Measurements from ENCODE around the gene CCNJL. TPM values are rescaled to one million over a fixed set of nuclear protein-coding genes. Genes with fewer than 3 reads are reported as not detected.

The CCNJL gene
- total RNA-seq, 4 donors from 2014 or later: under 0.01 to 5.8 (median 2.6) TPM; not detected in 1

- intact Hi-C loops (cut with DNase I; ENCODE audit: low total_unique reads): no loop called here
- DNase-seq: no peak
- H3K4me1 ChIP-seq: no peaks in the 10 kb centered on the region
- no peaks in the 10 kb centered on the region for H3K9me3 ChIP-seq
- no peak overlapping the region for H3K27ac ChIP-seq
- no peak overlapping the region for H3K4me3 ChIP-seq
- H3K36me3 ChIP-seq: no peaks in the 10 kb centered on the region
- H3K27me3 ChIP-seq: no peaks in the 10 kb centered on the region
- TF ChIP-seq, protein P1, sequence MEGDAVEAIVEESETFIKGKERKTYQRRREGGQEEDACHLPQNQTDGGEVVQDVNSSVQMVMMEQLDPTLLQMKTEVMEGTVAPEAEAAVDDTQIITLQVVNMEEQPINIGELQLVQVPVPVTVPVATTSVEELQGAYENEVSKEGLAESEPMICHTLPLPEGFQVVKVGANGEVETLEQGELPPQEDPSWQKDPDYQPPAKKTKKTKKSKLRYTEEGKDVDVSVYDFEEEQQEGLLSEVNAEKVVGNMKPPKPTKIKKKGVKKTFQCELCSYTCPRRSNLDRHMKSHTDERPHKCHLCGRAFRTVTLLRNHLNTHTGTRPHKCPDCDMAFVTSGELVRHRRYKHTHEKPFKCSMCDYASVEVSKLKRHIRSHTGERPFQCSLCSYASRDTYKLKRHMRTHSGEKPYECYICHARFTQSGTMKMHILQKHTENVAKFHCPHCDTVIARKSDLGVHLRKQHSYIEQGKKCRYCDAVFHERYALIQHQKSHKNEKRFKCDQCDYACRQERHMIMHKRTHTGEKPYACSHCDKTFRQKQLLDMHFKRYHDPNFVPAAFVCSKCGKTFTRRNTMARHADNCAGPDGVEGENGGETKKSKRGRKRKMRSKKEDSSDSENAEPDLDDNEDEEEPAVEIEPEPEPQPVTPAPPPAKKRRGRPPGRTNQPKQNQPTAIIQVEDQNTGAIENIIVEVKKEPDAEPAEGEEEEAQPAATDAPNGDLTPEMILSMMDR (IDR thresholded peaks at IDR 0.05): no peak
- TF ChIP-seq POLR2A (IDR thresholded peaks at IDR 0.05): no peak
Measured at GRCh38 chr5:160324886-160325285, 12.5 kb upstream of the CCNJL start.

- Histone ChIP-seq H3K27me3 (no peaks in the 10 kb centered on the region), H3K4me1 (no peaks in the 10 kb centered on the region), H3K4me3 (no peak overlapping the region), H3K36me3 (no peaks in the 10 kb centered on the region), H3K27ac (no peak overlapping the region), H3K9me3 (no peaks in the 10 kb centered on the region)
- TF ChIP-seq POLR2A (IDR thresholded peaks at IDR 0.05): no peak
- TF ChIP-seq, protein P1 (IDR thresholded peaks at IDR 0.05): no peak
- DNase-seq: no peak
- intact Hi-C loops (cut with DNase I; ENCODE audit: low total_unique reads): no loop called here
Measured at GRCh38 chr5:160318409-160318808, 6.0 kb upstream of the CCNJL start.

- intact Hi-C loops (cut with DNase I; ENCODE audit: low total_unique reads): no loop called here
- no peaks in the 10 kb centered on the region for H3K4me1 ChIP-seq
- no peak overlapping the region for H3K27ac ChIP-seq
- no peak for DNase-seq
- no peaks in the 10 kb centered on the region for H3K27me3 ChIP-seq
- TF ChIP-seq POLR2A (IDR thresholded peaks at IDR 0.05): no peak
- TF ChIP-seq, protein P1 (IDR thresholded peaks at IDR 0.05): no peak
- H3K4me3 ChIP-seq: no peak overlapping the region
- no peaks in the 10 kb centered on the region for H3K36me3 ChIP-seq
- no peaks in the 10 kb centered on the region for H3K9me3 ChIP-seq
Measured at GRCh38 chr5:160317434-160317833, 5.1 kb upstream of the CCNJL start.

DNA sequence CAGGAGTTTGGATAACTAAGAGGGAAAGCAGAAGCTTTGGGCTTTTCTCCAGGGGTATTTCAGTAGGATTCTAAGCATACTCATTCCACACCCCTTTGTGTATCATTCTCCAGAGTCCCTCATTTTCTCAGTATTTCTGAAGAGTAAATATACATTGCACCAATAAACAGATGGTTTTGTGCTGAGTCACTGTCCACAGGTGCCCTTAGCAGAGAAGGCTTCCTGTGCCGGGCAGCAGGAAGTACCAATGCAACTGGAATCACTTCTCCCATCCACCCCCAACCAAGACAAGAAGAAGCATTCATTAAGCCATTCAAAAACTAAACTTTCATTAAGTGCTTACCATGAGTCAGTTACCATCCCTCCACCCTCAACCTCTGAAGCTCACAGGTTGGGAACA lies 3.6 kb upstream of the CCNJL start:
- no peak for DNase-seq
- Histone ChIP-seq H3K9me3 (no peaks in the 10 kb centered on the region), H3K27me3 (no peaks in the 10 kb centered on the region), H3K4me1 (no peaks in the 10 kb centered on the region), H3K36me3 (no peaks in the 10 kb centered on the region), H3K4me3 (no peak overlapping the region), H3K27ac (no peak overlapping the region)
- no peak for TF ChIP-seq POLR2A (IDR thresholded peaks at IDR 0.05)
- TF ChIP-seq, protein P1 (IDR thresholded peaks at IDR 0.05): no peak
- intact Hi-C loops (cut with DNase I; ENCODE audit: low total_unique reads): no loop called here

DNA sequence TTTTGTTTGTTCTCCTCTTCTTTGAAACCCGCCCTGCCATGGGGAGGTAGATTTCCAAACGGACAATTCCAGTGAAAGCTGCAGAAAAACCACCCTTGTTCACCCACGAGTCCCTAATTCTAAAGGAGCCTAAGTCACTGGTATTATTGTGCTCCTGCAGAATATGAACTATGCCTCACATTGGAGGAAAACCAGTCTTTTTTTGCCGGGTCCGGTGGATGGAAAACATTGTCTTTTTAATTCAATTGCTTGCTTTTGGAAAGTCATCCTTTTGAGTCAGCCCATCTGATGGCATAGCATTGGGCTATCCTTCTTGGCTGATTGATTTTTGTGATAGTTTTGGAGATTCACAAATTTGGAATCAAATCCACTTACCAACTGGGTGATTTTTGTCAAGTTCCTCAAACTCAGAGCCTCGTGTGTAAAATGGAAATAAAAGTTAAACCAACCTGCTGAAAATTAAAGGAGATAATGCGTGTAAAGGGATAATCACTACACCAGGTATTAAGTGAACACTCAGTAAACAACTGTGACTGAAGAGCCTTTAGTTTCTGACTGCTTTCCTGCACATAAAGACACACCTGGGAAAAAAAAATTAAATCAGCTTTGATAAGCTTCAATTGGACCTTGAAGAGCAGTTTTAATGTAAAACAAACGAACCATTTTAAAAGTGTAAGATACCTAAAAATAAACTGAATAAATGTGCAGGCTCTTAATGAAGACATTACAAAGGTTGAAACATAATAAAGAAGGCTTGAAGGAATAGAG lies 780 bp upstream of the CCNJL start:
- Histone ChIP-seq H3K27me3 (no peaks in the 10 kb centered on the region), H3K4me3 (peak overlapping the region; percentile 42 to 58), H3K36me3 (no peaks in the 10 kb centered on the region), H3K27ac (no peak overlapping the region), H3K9me3 (no peaks in the 10 kb centered on the region), H3K4me1 (no peaks in the 10 kb centered on the region)
- intact Hi-C loops (cut with DNase I; ENCODE audit: low total_unique reads): no loop called here
- no peak for TF ChIP-seq POLR2A (IDR thresholded peaks at IDR 0.05)
- TF ChIP-seq, protein P1 (IDR thresholded peaks at IDR 0.05): no peak
- DNase-seq: no peak

Data from uterus (tissue), 4 donors.